Left ventricle myocardium inferior (tissue), 1 donor: ENCODE data around the gene OTOP3. TPM values are rescaled to one million over a fixed set of nuclear protein-coding genes. Genes with fewer than 3 reads are reported as not detected.
A peak's percentile ranks its signal among the peaks of the same experiment; 100 is the strongest.

Source experiments
- DNase-seq: peaks from one replicate; pipeline ENCODE4 v3.0.0-alpha.2; 2020
- H3K27ac ChIP-seq: fragments of 200-600 bp; replicated peaks from 2 replicates; pipeline ENCODE4 v1.8.0; 2021
- H3K27me3 ChIP-seq: fragments of 200-600 bp; 2 replicates; pipeline ENCODE4 v1.8.0; 2021; ENCODE audit warnings: low read depth
- H3K36me3 ChIP-seq: fragments of 200-600 bp; 2 replicates; pipeline ENCODE4 v1.8.0; 2021
- H3K4me1 ChIP-seq: fragments of 200-600 bp; 2 replicates; pipeline ENCODE4 v1.8.0; 2021
- H3K4me3 ChIP-seq: fragments of 200-600 bp; 2 replicates; pipeline ENCODE4 v1.8.0; 2021; ENCODE audit warnings: mild to moderate bottlenecking, moderate library complexity
- H3K9me3 ChIP-seq: fragments of 200-600 bp; replicated peaks from 2 replicates; pipeline ENCODE4 v1.8.0; 2021
- CTCF ChIP-seq: fragments of 200-600 bp; IDR thresholded peaks from 2 replicates; pipeline ENCODE4 v1.8.0; 2021; ENCODE audit warnings: antibody characterized with exemption, mild to moderate bottlenecking, borderline replicate concordance
- intact Hi-C: fragments of 100-400 bp; cut with micrococcal nuclease; formaldehyde crosslinking; loops from one replicate; pipeline ENCODE4 v1.11.0; 2022
- long read RNA-seq: library from polyadenylated mRNA; unstranded; transcript quantifications from one replicate; pipeline ENCODE4 v2.0.0, GENCODE V29; 2021
- total RNA-seq: library from RNA; stranded (reverse); fragmentation: NEBNext Ultra II Directional; extraction: Animal tissue kit (Norgen Biotek cat#: 25700); gene quantifications from one replicate; pipeline ENCODE4 v1.2.1, GENCODE V29; 2021
- donor health status: DM: no; HTN: yes; CAD: no; lungs with severe emphysema.

Gene OTOP3, protein sequence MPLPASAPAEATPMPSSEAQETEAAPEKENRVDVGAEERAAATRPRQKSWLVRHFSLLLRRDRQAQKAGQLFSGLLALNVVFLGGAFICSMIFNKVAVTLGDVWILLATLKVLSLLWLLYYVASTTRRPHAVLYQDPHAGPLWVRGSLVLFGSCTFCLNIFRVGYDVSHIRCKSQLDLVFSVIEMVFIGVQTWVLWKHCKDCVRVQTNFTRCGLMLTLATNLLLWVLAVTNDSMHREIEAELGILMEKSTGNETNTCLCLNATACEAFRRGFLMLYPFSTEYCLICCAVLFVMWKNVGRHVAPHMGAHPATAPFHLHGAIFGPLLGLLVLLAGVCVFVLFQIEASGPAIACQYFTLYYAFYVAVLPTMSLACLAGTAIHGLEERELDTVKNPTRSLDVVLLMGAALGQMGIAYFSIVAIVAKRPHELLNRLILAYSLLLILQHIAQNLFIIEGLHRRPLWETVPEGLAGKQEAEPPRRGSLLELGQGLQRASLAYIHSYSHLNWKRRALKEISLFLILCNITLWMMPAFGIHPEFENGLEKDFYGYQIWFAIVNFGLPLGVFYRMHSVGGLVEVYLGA
- not detected for total RNA-seq
- long read RNA-seq, result 0 reads

DNA sequence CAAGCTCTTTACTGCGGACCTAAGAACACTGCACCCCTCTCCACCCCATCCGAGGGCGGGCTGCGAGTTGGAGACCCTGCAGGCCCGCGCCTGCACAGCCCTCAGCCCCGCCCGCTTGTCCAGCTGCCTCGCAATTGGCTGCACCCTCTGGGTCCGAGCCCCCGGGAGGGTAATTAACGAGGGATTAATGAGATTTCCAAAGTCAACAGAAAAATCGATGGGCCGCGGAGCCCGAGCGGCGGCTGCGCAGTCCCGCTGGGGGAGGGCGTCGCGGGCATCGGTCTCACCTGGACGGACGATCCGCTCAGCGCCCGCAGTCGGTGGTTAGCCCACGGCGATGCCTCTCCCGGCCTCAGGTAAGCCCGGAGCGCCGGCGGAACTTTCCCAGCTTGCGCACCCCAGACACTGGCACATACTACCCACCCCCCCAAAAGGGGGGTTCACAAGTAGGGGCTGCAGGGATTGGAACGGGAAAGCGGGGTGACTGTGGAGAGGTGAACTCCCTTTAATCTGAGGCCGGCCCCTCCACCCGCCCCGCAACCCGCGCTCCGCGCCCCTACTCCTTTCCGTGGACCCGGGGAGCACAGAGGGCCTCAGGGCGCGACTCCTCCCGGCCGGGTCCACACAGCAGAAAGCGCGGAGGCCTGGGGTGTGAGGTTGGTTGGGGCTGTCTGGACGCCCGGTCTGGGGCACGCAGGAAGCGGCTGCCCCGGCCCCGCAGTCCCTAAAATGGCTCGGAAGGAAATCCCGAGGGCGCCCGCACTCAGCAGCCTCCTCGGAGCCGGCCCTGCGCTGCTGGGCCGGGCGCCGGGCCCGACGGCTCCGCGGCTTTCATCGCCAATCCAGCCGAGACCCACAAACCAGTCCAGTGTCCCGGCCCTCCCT, at the start of gene OTOP3:
Gene OTOP3 (plus strand): TSS at position 314 of the 885 bp plus-strand sequence. CDS start 24 bp downstream, at position 338.
- Histone ChIP-seq H3K27me3 (peaks cover 94% of the 10 kb centered on the region), H3K27ac (no peak within 1 kb of the TSS), H3K4me3 (peak within 1 kb of the TSS; percentile 9), H3K36me3 (no peaks in the 10 kb centered on the region), H3K9me3 (no peaks in the 10 kb centered on the region), H3K4me1 (peaks cover 10% of the 10 kb centered on the region)
- no peak for DNase-seq
- no peak for TF ChIP-seq CTCF
- intact Hi-C loops, result no loop called here

DNA sequence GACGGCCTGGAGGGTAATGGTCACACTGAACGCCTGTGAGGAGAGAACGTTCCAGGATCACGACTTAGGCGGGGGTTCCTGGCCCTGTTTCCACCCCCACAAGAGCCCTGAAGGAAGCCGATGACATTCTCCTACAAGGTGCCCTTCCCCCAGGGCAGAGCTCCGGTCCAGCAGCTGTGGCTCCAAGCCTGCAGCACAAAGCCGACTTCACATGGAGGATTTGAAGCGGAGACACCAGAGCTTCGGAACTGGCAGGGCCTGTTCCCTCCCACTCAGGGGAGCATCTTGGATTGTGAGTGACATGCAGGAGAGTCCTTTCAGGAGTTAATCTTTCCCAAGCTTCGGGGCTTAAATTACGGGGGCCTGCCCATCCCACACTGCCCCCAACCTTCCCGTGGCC, 47.2 kb upstream of the OTOP3 start:
- Histone ChIP-seq H3K27me3 (peaks cover 81% of the 10 kb centered on the region), H3K4me1 (peaks cover 6% of the 10 kb centered on the region), H3K27ac (no peak overlapping the region), H3K9me3 (no peaks in the 10 kb centered on the region), H3K4me3 (no peak overlapping the region), H3K36me3 (no peaks in the 10 kb centered on the region)
- no peak for TF ChIP-seq CTCF
- no peak for DNase-seq
- intact Hi-C loops, result no loop called here

GRCh38 chr17:74890554-74890953, 45.1 kb upstream of the OTOP3 start:
- TF ChIP-seq CTCF, result no peak
- DNase-seq, result no peak
- H3K36me3 ChIP-seq, result no peaks in the 10 kb centered on the region
- H3K4me1 ChIP-seq, result peaks cover 11% of the 10 kb centered on the region
- intact Hi-C loops, result no loop called here
- peaks cover 93% of the 10 kb centered on the region for H3K27me3 ChIP-seq
- no peak overlapping the region for H3K4me3 ChIP-seq
- no peak overlapping the region for H3K27ac ChIP-seq
- no peaks in the 10 kb centered on the region for H3K9me3 ChIP-seq

DNA sequence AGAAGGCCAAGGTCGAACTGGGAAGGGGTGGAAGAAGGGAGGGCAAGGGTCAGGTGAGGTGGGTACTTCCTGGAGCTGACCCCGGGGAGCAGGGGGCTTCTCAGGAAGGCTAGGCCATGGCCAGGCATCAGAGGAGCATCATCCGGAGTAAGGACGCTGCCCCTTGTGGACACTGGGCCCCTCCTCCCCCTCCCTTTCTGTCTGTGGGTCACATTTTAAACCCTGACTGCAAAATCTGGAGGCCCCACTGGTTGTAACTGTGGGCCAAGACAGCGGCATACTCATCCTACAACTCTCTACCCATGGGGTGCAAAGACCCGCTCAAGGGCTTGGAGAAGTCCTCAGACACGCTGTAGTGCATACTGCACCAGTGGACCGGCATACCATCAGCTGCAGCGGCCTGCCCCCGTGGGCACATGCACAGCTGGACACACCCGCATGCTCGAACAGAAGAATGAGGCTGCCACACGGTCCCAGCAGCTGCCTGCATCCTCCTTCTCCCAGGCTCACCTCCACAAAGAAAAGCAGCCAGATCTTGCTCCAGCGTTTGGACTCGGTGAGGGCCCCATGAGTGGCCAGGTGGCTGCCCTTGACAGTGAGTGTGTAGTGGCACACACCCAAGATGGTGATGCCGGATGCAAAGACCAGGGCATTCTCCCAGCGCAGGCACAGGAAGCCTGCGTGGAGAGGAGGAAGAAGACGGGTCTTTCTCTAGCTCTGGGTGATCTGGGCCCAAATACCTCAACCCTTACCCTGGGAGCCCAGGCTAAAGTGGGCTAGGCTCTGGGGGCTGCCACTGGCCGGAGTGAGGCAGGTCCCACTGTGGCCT, 43.5 kb upstream of the OTOP3 start:
- Histone ChIP-seq H3K27ac (no peak overlapping the region), H3K27me3 (peaks cover 93% of the 10 kb centered on the region), H3K4me3 (no peak overlapping the region), H3K36me3 (no peaks in the 10 kb centered on the region), H3K4me1 (peaks cover 11% of the 10 kb centered on the region), H3K9me3 (no peaks in the 10 kb centered on the region)
- no peak for DNase-seq
- intact Hi-C loops, result no loop called here
- no peak for TF ChIP-seq CTCF
